SU-DHL-6 (cell line): Measurements from ENCODE around the gene STK40.

ENCODE experiments used
- EZH2phosphoT487 ChIP-seq: fragments of 200-600 bp; sonication (generic), shearing (Covaris generic); conservative IDR thresholded peaks from 2 replicates; pipeline ENCODE4 v1.6.1; 2018; ENCODE audit warnings: mild to moderate bottlenecking, antibody characterized with exemption, low read length, moderate library complexity, mixed read lengths
- TF ChIP-seq, protein P1 (sequence below): fragments of 200-600 bp; sonication (generic); IDR thresholded peaks from one replicate; pipeline ENCODE4 v1.5.1; 2017; ENCODE audit warnings: antibody characterized with exemption, mild to moderate bottlenecking, low read length, moderate library complexity; ENCODE audit not compliant: insufficient read depth, poor library complexity, severe bottlenecking

DNA sequence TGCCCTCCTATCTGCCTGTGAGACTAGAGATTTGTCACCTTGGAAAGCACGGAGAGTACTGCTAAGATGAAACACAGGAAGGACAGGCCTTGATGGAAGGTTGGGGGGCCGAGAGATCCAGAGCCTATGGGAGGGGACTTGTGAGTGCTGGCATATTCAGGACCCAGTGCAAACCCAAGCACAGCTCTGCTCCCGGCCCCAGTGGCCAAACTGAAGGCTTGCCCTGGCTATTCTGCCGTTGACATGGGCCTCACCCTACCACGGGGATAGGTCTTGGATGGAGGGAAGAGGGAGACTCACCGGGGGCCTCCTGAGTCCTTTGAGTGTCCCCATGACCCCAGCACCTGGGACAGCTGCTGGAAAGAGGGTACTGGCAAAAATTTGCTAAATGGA is 57.6 kb downstream of the STK40 start:
- TF ChIP-seq, protein P1, sequence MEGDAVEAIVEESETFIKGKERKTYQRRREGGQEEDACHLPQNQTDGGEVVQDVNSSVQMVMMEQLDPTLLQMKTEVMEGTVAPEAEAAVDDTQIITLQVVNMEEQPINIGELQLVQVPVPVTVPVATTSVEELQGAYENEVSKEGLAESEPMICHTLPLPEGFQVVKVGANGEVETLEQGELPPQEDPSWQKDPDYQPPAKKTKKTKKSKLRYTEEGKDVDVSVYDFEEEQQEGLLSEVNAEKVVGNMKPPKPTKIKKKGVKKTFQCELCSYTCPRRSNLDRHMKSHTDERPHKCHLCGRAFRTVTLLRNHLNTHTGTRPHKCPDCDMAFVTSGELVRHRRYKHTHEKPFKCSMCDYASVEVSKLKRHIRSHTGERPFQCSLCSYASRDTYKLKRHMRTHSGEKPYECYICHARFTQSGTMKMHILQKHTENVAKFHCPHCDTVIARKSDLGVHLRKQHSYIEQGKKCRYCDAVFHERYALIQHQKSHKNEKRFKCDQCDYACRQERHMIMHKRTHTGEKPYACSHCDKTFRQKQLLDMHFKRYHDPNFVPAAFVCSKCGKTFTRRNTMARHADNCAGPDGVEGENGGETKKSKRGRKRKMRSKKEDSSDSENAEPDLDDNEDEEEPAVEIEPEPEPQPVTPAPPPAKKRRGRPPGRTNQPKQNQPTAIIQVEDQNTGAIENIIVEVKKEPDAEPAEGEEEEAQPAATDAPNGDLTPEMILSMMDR = no peak
- no peak for TF ChIP-seq EZH2phosphoT487
